H9 (cell line): ENCODE data around the gene SMAP1. TPM values are rescaled to one million over a fixed set of nuclear protein-coding genes. Genes with fewer than 3 reads are reported as not detected.

Source experiments
- DNase-seq: peaks from one replicate; pipeline ENCODE4 v3.0.0-alpha.2; 2017
- H2AFZ ChIP-seq: one replicate; pipeline ENCODE4 v1.6.1; 2013; ENCODE audit warnings: mild to moderate bottlenecking, low read length, control low read depth, moderate library complexity
- H2AK5ac ChIP-seq: 2 replicates; pipeline ENCODE4 v1.6.1; 2013; ENCODE audit warnings: low read length, control low read depth, mixed read lengths; ENCODE audit not compliant: insufficient read length
- H2BK120ac ChIP-seq: one replicate; pipeline ENCODE4 v1.6.1; 2013; ENCODE audit warnings: low read depth, mild to moderate bottlenecking, low read length, control low read depth, inconsistent platforms; ENCODE audit not compliant: poor library complexity, severe bottlenecking
- H2BK12ac ChIP-seq: 2 replicates; pipeline ENCODE4 v1.6.1; 2013; ENCODE audit warnings: low read length, control low read depth, mixed read lengths, low read depth; ENCODE audit not compliant: insufficient read length
- H2BK15ac ChIP-seq: 2 replicates; pipeline ENCODE4 v1.6.1; 2013; ENCODE audit warnings: low read depth, low read length, control low read depth
- H2BK20ac ChIP-seq: one replicate; pipeline ENCODE4 v1.6.1; 2013; ENCODE audit warnings: low read depth, mild to moderate bottlenecking, low read length, control low read depth, inconsistent platforms; ENCODE audit not compliant: poor library complexity, severe bottlenecking
- H2BK5ac ChIP-seq: 2 replicates; pipeline ENCODE4 v1.6.1; 2013; ENCODE audit warnings: low read length, control low read depth, mixed read lengths; ENCODE audit not compliant: insufficient read length
- H3K14ac ChIP-seq: 2 replicates; pipeline ENCODE4 v1.6.1; 2013; ENCODE audit warnings: low read length, control low read depth; ENCODE audit not compliant: insufficient read depth
- H3K18ac ChIP-seq: 2 replicates; pipeline ENCODE4 v1.6.1; 2013; ENCODE audit warnings: low read depth, mild to moderate bottlenecking, mixed read lengths, low read length, control low read depth; ENCODE audit not compliant: insufficient read length
- H3K23ac ChIP-seq: 2 replicates; pipeline ENCODE4 v1.6.1; 2013; ENCODE audit warnings: low read length, control low read depth, mixed read lengths, low read depth; ENCODE audit not compliant: insufficient read length
- H3K23me2 ChIP-seq: 2 replicates; pipeline ENCODE4 v1.6.1; 2013; ENCODE audit warnings: low read depth, mild to moderate bottlenecking, mixed read lengths, low read length, control low read depth; ENCODE audit not compliant: insufficient read length, poor library complexity, severe bottlenecking
- H3K27ac ChIP-seq: 2 replicates; pipeline ENCODE4 v1.5.1; 2013; ENCODE audit warnings: low read length, control low read depth, mixed read lengths, low read depth; ENCODE audit not compliant: insufficient read length
- H3K27me3 ChIP-seq: 2 replicates; pipeline ENCODE4 v1.6.1; 2013; ENCODE audit warnings: low read length, control low read depth, inconsistent platforms; ENCODE audit not compliant: insufficient read depth
- H3K4ac ChIP-seq: 2 replicates; pipeline ENCODE4 v1.6.1; 2013; ENCODE audit warnings: low read depth, mild to moderate bottlenecking, control low read depth, inconsistent platforms, low read length, moderate library complexity
- H3K4me1 ChIP-seq: 2 replicates; pipeline ENCODE4 v1.6.1; 2013; ENCODE audit warnings: low read length, control low read depth, inconsistent platforms; ENCODE audit not compliant: insufficient read depth
- H3K4me2 ChIP-seq: 2 replicates; pipeline ENCODE4 v1.6.1; 2013; ENCODE audit warnings: low read length, control low read depth, mixed read lengths; ENCODE audit not compliant: insufficient read length, insufficient read depth
- H3K56ac ChIP-seq: 2 replicates; pipeline ENCODE4 v1.6.1; 2013; ENCODE audit warnings: low read depth, mild to moderate bottlenecking, mixed read lengths, low read length, control low read depth; ENCODE audit not compliant: insufficient read length
- H3K79me1 ChIP-seq: 2 replicates; pipeline ENCODE4 v1.6.1; 2013; ENCODE audit warnings: low read depth, mild to moderate bottlenecking, moderate library complexity, low read length, control low read depth, inconsistent platforms; ENCODE audit not compliant: insufficient read depth, poor library complexity, severe bottlenecking
- H3K79me2 ChIP-seq: 2 replicates; pipeline ENCODE4 v1.6.1; 2013; ENCODE audit warnings: low read length, control low read depth, inconsistent platforms; ENCODE audit not compliant: insufficient read depth
- H3K9ac ChIP-seq: 2 replicates; pipeline ENCODE4 v1.6.1; 2013; ENCODE audit warnings: low read length, control low read depth, mixed read lengths; ENCODE audit not compliant: insufficient read length; ENCODE audit errors: extremely low read depth
- H3K9me3 ChIP-seq: one replicate; pipeline ENCODE4 v1.6.1; 2013; ENCODE audit warnings: low read depth, low read length, inconsistent platforms; ENCODE audit not compliant: control insufficient read depth
- H3T11ph ChIP-seq: one replicate; pipeline ENCODE4 v1.6.1; 2013; ENCODE audit warnings: mild to moderate bottlenecking, low read length, control low read depth, inconsistent platforms
- H4K20me1 ChIP-seq: one replicate; pipeline ENCODE4 v1.6.1; 2013; ENCODE audit not compliant: control insufficient read depth, insufficient read length, insufficient read depth
- H4K5ac ChIP-seq: 2 replicates; pipeline ENCODE4 v1.6.1; 2013; ENCODE audit warnings: low read depth, mild to moderate bottlenecking, mixed read lengths, low read length, control low read depth; ENCODE audit not compliant: insufficient read length
- H4K8ac ChIP-seq: replicated peaks from 2 replicates; pipeline ENCODE4 v1.6.1; 2013; ENCODE audit warnings: low read length, control low read depth, mixed read lengths, low read depth; ENCODE audit not compliant: insufficient read length
- H4K91ac ChIP-seq: 2 replicates; pipeline ENCODE4 v1.6.1; 2013; ENCODE audit warnings: low read depth, mild to moderate bottlenecking, moderate library complexity, mixed read lengths, low read length, control low read depth; ENCODE audit not compliant: insufficient read length
- H3K27ac Mint-ChIP-seq, 3 experiments: 2 replicates in 2 of 3; 3 replicates in 1 of 3; pipeline ENCODE4 v1.8.0; 2020 to 2021; ENCODE audit warnings: mixed read lengths in 3 of 3, mild to moderate bottlenecking in 1 of 3, moderate library complexity in 1 of 3
- H3K27me3 Mint-ChIP-seq: 2 replicates; pipeline ENCODE4 v1.8.0; 2021; ENCODE audit warnings: low read depth, mild to moderate bottlenecking, moderate library complexity, mixed read lengths
- H3K36me3 Mint-ChIP-seq, 3 experiments: 2 replicates in 2 of 3; 3 replicates in 1 of 3; pipeline ENCODE4 v1.8.0; 2020 to 2021; ENCODE audit warnings: low read depth in 3 of 3, mixed read lengths in 3 of 3; ENCODE audit not compliant: insufficient read depth in 1 of 3
- H3K4me1 Mint-ChIP-seq, 2 experiments: 2 replicates each; pipeline ENCODE4 v1.8.0; 2020; ENCODE audit warnings: mixed read lengths in 2 of 2
- H3K4me3 Mint-ChIP-seq, 2 experiments: 2 replicates in 1 of 2; 3 replicates in 1 of 2; pipeline ENCODE4 v1.8.0; 2020 to 2021; ENCODE audit warnings: mild to moderate bottlenecking in 2 of 2, mixed read lengths in 2 of 2, moderate library complexity in 1 of 2
- H3K9me3 Mint-ChIP-seq, 2 experiments: 2 replicates in 1 of 2; 3 replicates in 1 of 2; pipeline ENCODE4 v1.8.0; 2020; ENCODE audit warnings: mild to moderate bottlenecking in 2 of 2, mixed read lengths in 2 of 2, moderate library complexity in 1 of 2
- CTCF ChIP-seq: fragments of 200-600 bp; sonication (generic); conservative IDR thresholded peaks from 3 replicates; pipeline ENCODE4 v1.8.0; 2021; ENCODE audit warnings: antibody characterized with exemption, mild to moderate bottlenecking
- WGBS: extraction: QIAGEN DNeasy Blood & Tissue Kit; methylation state at CpG from one replicate; pipeline ENCODE4 v1.1.7; 2013; ENCODE audit warnings: missing lambda C conversion rate, low lambda C conversion rate, mixed read lengths; ENCODE audit not compliant: insufficient read length; ENCODE audit errors: extremely low coverage; 5-methylcytosine and 5-hydroxymethylcytosine counted together
- total RNA-seq: library from RNA; stranded (reverse); gene quantifications from 2 replicates; pipeline ENCODE4 v1.2.1, GENCODE V29; 2021

The SMAP1 gene
- total RNA-seq, 1 experiment from 2014 or later = 29.3 TPM

- Histone ChIP-seq H3K56ac (no peak overlapping the region), H2BK15ac (no peak overlapping the region), H3K9ac (peak overlapping the region; percentile 39), H3K23me2 (peaks cover 2% of the 10 kb centered on the region), H2BK12ac (no peak overlapping the region), H2BK120ac (no peak overlapping the region), H4K20me1 (no peaks in the 10 kb centered on the region), H3K14ac (no peak overlapping the region; the same call in none of the 2 replicates), H3T11ph (no peak overlapping the region), H3K4ac (no peak overlapping the region), H2AK5ac (no peak overlapping the region), H3K79me1 (no peaks in the 10 kb centered on the region), H4K5ac (no peak overlapping the region), H3K79me2 (peaks cover 5% of the 10 kb centered on the region; the same call in 1 of the 2 replicates), H4K8ac (no peak overlapping the region), H3K27ac (no peak overlapping the region), H3K23ac (no peak overlapping the region), H2BK20ac (no peak overlapping the region), H3K9me3 (no peaks in the 10 kb centered on the region), H4K91ac (no peak overlapping the region), H3K27me3 (no peaks in the 10 kb centered on the region), H2BK5ac (no peak overlapping the region), H2AFZ (peak overlapping the region; percentile 70), H3K4me2 (peak overlapping the region; percentile 65), H3K18ac (peak overlapping the region; percentile 83), H3K4me1 (no peaks in the 10 kb centered on the region)
- Mint-ChIP-seq H3K4me1 (peaks cover 30 to 34% of the 10 kb centered on the region in 2 experiments), H3K36me3 (no peaks in the 10 kb centered on the region; a peak in 1 of 7 replicates), H3K27me3 (no peaks in the 10 kb centered on the region), H3K27ac (peak overlapping the region; percentile 91 to 93 (median 93); a peak in 6 of 7 replicates), H3K9me3 (no peaks in the 10 kb centered on the region; a peak in 1 of 5 replicates), H3K4me3 (peak overlapping the region; percentile 79 to 80)
- no CpG with 5 or more reads among the region's 15 CpGs for WGBS
- DNase-seq = no peak
- TF ChIP-seq CTCF = no peak
Observed at GRCh38 chr6:70667256-70667710, 400 bp upstream of the SMAP1 start.
